Mesodermal cell (in vitro differentiated cells): ENCODE data around the gene BRF1.

ENCODE experiments used
- H3K27ac ChIP-seq: 2 replicates; pipeline ENCODE4 v1.7.0; 2013; ENCODE audit warnings: mild to moderate bottlenecking, low read depth, low read length, moderate library complexity; ENCODE audit not compliant: severe bottlenecking
- H3K36me3 ChIP-seq: 2 replicates; pipeline ENCODE4 v1.7.1; 2013; ENCODE audit warnings: mild to moderate bottlenecking, low read length, moderate library complexity; ENCODE audit not compliant: control insufficient read depth, insufficient read depth
- H3K4me1 ChIP-seq: one replicate; pipeline ENCODE4 v1.7.1; 2013; ENCODE audit warnings: mild to moderate bottlenecking, low read length; ENCODE audit not compliant: insufficient read depth, control insufficient read depth, poor library complexity, severe bottlenecking
- H3K4me3 ChIP-seq: 2 replicates; pipeline ENCODE4 v1.7.0; 2013; ENCODE audit warnings: low read length, control low read depth, mild to moderate bottlenecking; ENCODE audit not compliant: insufficient read depth, poor library complexity, severe bottlenecking; ENCODE audit errors: extremely low read depth
- H3K9me3 ChIP-seq: 2 replicates; pipeline ENCODE4 v1.7.1; 2013; ENCODE audit warnings: mild to moderate bottlenecking, low read length, moderate library complexity; ENCODE audit not compliant: control insufficient read depth
- WGBS, 2 experiments: methylation state at CpG; one replicate each; pipeline ENCODE4 v1.1.5; 2013; ENCODE audit warnings: missing lambda C conversion rate in 2 of 2; ENCODE audit not compliant: insufficient coverage in 2 of 2; 5-methylcytosine and 5-hydroxymethylcytosine counted together

BRF1 gene

DNA sequence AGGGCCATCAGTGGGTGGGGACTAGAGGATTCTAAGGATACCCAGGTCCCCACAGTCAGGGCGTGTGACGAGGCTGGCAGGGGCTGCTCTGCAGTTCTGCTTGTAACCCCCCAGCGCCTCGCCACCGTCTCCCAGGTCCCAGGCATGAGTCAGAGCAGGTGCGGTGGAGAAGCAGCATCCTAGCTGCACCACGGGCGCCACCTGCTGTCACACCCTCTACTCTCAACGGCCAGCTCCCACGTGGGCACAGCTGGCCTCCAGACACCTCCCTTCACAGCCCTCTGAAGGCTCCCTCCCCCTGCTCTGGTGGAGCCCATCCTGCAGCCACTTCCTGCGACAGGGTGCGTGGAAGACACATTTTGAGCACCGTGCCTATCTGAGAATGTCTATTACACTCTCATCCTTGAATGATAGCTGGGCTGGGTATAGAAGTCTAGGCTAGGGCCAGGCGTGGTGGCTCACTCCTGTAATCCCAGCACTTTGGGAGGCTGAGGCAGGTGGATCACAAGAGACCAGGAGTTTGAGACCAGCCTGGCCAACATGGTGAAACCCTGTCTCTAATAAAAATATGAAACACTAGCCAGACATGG, 112.8 kb downstream of the BRF1 start:
- 80 to 81% methylated on average over 13 to 14 of the region's 14 CpGs for WGBS, 2 experiments
- Histone ChIP-seq H3K4me1 (no peaks in the 10 kb centered on the region), H3K9me3 (peaks cover 8% of the 10 kb centered on the region), H3K36me3 (no peaks in the 10 kb centered on the region), H3K4me3 (no peak overlapping the region), H3K27ac (no peak overlapping the region)

- Histone ChIP-seq H3K4me3 (no peak overlapping the region), H3K9me3 (peaks cover 8% of the 10 kb centered on the region), H3K36me3 (no peaks in the 10 kb centered on the region), H3K27ac (no peak overlapping the region), H3K4me1 (no peaks in the 10 kb centered on the region)
- 88 to 98% methylated on average over 3 of the region's 4 CpGs for WGBS, 2 experiments
Measured at GRCh38 chr14:105187116-105187515, 113.7 kb downstream of the BRF1 start.

DNA sequence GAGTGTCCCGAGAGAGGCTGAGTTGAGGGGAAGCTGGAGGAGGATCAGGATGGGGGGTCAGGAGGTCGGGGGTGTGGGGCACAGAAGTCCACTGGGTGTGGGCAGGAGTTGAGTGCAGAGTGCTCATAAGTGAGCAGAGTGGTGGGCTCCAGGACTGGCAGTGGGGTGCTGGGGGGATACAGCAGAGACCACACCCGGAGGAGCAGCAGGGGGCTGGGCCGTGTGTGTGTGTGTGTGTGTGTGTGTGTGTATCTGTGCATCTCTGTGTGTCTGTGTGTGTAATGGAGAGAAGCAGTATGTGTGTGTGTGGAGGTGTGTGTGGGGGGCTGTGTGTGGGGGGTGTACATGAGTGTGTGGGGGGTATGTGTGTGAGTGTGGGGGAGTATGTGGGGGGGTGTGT, 114.8 kb downstream of the BRF1 start:
- H3K27ac ChIP-seq: no peak overlapping the region
- H3K36me3 ChIP-seq: no peaks in the 10 kb centered on the region
- no peak overlapping the region for H3K4me3 ChIP-seq
- H3K4me1 ChIP-seq: peaks cover 3% of the 10 kb centered on the region
- 62 to 73% methylated on average over 2 to 4 of the region's 4 CpGs for WGBS, 2 experiments
- H3K9me3 ChIP-seq: peaks cover 8% of the 10 kb centered on the region

DNA sequence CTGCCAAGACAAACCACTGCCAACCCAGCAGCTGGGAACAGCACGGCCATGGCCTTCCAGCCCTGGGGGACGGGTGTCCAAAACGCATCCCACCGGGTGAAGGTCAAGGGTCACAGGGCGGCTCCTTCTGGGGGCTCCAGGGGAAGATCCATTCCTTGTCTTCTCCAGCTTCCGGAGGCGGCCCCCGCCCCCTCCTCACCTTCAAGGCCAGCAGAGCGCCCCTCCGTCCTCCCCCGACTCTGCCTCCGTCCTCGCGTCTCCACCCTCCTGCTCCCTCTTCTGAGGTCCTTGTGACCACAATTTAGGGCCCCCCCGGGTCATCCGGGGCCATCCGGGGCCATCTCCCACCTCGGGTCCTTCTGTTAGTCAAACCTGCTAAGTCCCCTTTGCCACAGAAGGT, 115.8 kb downstream of the BRF1 start:
- Histone ChIP-seq H3K36me3 (no peaks in the 10 kb centered on the region), H3K27ac (no peak overlapping the region), H3K9me3 (peaks cover 8% of the 10 kb centered on the region), H3K4me3 (no peak overlapping the region), H3K4me1 (peaks cover 6% of the 10 kb centered on the region)
- 86 to 87% methylated on average over 9 to 17 of the region's 18 CpGs for WGBS, 2 experiments

GRCh38 chr14:105184461-105184860, 116.3 kb downstream of the BRF1 start:
- Histone ChIP-seq H3K36me3 (no peaks in the 10 kb centered on the region), H3K4me1 (peaks cover 6% of the 10 kb centered on the region), H3K9me3 (peaks cover 8% of the 10 kb centered on the region), H3K4me3 (no peak overlapping the region), H3K27ac (no peak overlapping the region)
- WGBS, 2 experiments: 72 to 79% methylated on average over 8 of the region's 9 CpGs

- Histone ChIP-seq H3K9me3 (no peaks in the 10 kb centered on the region), H3K4me1 (peaks cover 6% of the 10 kb centered on the region)
- 90% methylated on average over 19 to 25 of the region's 25 CpGs for WGBS, 2 experiments
Measured at GRCh38 chr14:105182296-105183020, 118.3 kb downstream of the BRF1 start.

GRCh38 chr14:105181549-105182295, 119.1 kb downstream of the BRF1 start:
- Histone ChIP-seq H3K9me3 (no peaks in the 10 kb centered on the region), H3K27ac (no peak overlapping the region), H3K36me3 (no peaks in the 10 kb centered on the region), H3K4me3 (peak overlapping the region; percentile 18), H3K4me1 (peaks cover 6% of the 10 kb centered on the region)
- WGBS, 2 experiments: 61 to 62% methylated on average over 14 to 19 of the region's 21 CpGs

More at GRCh38 chr14:105182296-105183020, 118.3 kb downstream of the BRF1 start:
- Histone ChIP-seq H3K36me3 (no peaks in the 10 kb centered on the region), H3K4me3 (no peak overlapping the region), H3K27ac (no peak overlapping the region)

GRCh38 chr14:105180592-105181548, 119.9 kb downstream of the BRF1 start, which contains the start of gene NUDT14:
NUDT14 (minus strand) TSS chr14:105181312; CDS start chr14:105181209, 103 bp downstream.
- Histone ChIP-seq H3K36me3 (no peaks in the 10 kb centered on the region), H3K27ac (no peak within 1 kb of the TSS), H3K4me3 (peak within 1 kb of the TSS; percentile 53), H3K4me1 (peaks cover 14% of the 10 kb centered on the region), H3K9me3 (no peaks in the 10 kb centered on the region)
- 1 to 2% methylated on average over 51 to 86 of the region's 106 CpGs for WGBS, 2 experiments

DNA sequence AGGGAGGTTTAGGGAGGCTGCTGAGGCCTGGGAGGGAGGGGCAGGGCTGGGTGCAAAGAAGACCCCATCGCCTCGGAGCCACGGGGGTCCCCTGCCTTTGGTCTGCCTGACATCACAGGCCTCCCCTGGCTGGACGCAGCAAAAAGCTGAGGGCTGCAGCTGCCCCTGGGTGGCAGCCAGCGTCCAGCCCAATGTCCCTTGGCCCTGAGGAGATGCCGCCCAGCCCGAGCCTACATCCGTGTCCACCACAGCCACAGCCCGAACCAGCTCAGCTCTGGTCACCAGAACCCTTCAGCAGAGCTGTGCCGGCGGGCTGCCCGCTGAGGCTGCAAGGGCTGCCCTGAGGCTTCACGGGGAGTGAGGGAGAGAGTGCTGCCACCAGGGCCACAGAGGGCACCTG, 121.6 kb downstream of the BRF1 start:
- no peak overlapping the region for H3K27ac ChIP-seq
- 94 to 96% methylated on average over 9 to 13 of the region's 13 CpGs for WGBS, 2 experiments
- no peaks in the 10 kb centered on the region for H3K36me3 ChIP-seq
- no peaks in the 10 kb centered on the region for H3K9me3 ChIP-seq
- peaks cover 16% of the 10 kb centered on the region for H3K4me1 ChIP-seq
- H3K4me3 ChIP-seq: no peak overlapping the region

DNA sequence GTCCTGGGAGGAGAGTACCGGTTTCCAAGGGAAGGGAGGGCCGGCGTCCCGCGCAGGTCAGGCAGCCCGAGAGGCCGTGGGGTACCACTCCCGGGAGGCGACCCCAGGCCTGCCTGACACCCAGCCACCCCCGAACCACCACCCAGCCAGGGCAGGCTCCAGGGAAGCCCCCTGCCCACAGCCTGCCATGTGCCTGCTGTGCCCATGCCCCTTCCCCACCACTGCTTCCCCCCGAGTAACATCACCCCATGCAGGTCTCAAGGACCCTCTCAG, 122.0 kb downstream of the BRF1 start:
- H3K4me1 ChIP-seq: peaks cover 16% of the 10 kb centered on the region
- no peak overlapping the region for H3K4me3 ChIP-seq
- H3K36me3 ChIP-seq: no peaks in the 10 kb centered on the region
- H3K9me3 ChIP-seq: no peaks in the 10 kb centered on the region
- no peak overlapping the region for H3K27ac ChIP-seq
- 95 to 98% methylated on average over 7 to 8 of the region's 11 CpGs for WGBS, 2 experiments
